Transverse colon (tissue), 1 donor: ENCODE results near the gene MCUB.

Source experiments
- EP300 ChIP-seq: sonication (generic); formaldehyde crosslinking; IDR thresholded peaks from one replicate; pipeline ENCODE4 v1.6.1; 2017; ENCODE audit warnings: antibody characterized with exemption, low read depth
- POLR2A ChIP-seq: fragments of 450-650 bp; IDR thresholded peaks from one replicate; pipeline ENCODE4 v1.6.1; 2016; ENCODE audit warnings: antibody characterized with exemption, mild to moderate bottlenecking, moderate library complexity

GRCh38 chr4:109730619-109731545 lies 170.8 kb downstream of the MCUB start:
- TF ChIP-seq EP300 = no peak
- TF ChIP-seq POLR2A = peak; percentile 19
